Mesangial cell (primary cell): ENCODE data around the gene PSG6. TPM values are rescaled to one million over a fixed set of nuclear protein-coding genes. Genes with fewer than 3 reads are reported as not detected.

Experiments used
- total RNA-seq: library from RNA; depleted of rRNA; stranded (reverse); fragments of >200 nt; gene quantifications from 2 replicates; pipeline ENCODE4 v1.2.3, GENCODE V29; 2015

The PSG6 gene
- not detected in 2 replicates for total RNA-seq

DNA sequence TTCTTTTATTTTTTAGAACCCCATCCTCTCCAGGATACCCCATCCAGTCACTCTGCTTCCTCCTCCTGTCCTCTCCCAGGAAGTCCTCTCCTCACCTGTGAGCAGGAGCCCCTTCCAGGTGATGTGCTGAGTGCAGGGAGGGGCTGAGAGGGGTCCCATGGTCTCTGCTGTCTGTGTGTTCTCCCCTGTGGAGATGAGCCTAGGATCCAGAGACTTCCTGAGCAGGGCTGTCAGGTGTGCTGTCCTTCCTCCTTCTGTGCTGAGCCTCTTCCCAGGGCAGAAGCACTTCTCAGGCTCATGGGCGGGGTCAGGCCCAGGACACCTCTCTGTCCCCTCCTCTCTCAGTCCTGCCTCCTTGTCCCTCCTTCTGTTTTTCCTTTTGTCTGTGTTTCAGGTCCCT, at the start of gene PSG6:
Gene PSG6, minus strand, starts transcription at position 261 of the 400 bp plus-strand sequence. Its CDS starts 102 bp downstream, at position 159.

DNA sequence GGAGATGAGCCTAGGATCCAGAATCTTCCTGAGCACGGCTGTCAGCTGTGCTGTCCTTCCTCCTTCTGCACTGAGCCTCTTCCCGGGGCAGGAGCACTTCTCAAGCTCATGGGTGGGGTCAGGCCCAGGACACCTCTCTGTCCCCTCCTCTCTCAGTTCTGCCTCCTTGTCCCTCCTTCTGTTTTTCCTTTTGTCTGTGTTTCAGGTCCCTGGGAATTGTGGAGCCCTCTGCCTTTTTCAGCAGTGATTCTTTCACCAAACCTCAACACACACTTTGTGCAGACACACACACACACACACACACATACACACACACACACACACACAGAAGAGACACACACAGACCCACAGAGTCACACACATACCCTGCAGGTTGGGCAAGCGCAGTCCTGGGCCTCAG, 19.4 kb upstream of the PSG6 start, which contains the start of gene PSG7:
Gene PSG7, minus strand, starts transcription at position 101 of the 400 bp plus-strand sequence. CDS start 131 bp downstream, outside the sequence.

DNA sequence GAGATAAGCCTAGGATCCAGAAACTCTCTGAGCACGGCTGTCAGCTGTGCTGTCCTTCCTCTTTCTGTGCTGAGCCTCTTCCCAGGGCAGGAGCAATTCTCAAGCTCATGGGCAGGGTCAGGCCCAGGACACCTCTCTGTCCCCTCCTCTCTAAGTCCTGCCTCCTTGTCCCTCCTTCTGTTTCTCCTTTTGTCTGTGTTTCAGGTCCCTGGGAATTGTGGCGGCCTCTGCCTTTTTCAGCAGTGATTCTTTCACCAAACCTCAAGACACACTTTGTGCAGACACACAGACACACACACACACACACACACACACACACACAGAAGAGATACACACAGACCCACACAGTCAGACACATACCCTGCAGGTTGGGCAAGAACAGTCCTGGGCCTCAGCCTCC, 38.1 kb downstream of the PSG6 start, which contains the start of gene PSG1:
Gene PSG1, minus strand, starts transcription at position 101 of the 400 bp plus-strand sequence. CDS start 132 bp downstream, outside the sequence.

Other genes with a start within 250 kb of the PSG6 start
- not detected in 2 replicates for gene PSG3, start 177.4 kb downstream of the PSG6 start, total RNA-seq
- gene PSG8, start 152.2 kb downstream of the PSG6 start, total RNA-seq, result not detected in 2 replicates
- not detected in 2 replicates for gene PSG1, start 38.2 kb downstream of the PSG6 start, total RNA-seq
- not detected in 2 replicates for gene PSG7, start 19.3 kb upstream of the PSG6 start, total RNA-seq
- not detected in 2 replicates for gene PSG11, start 108.6 kb upstream of the PSG6 start, total RNA-seq
- gene PSG2, start 164.8 kb upstream of the PSG6 start, total RNA-seq, result not detected in 2 replicates